Skeletal muscle tissue (tissue), 4 donors: Measurements from ENCODE around the gene CTIF. TPM values are rescaled to one million over a fixed set of nuclear protein-coding genes. Genes with fewer than 3 reads are reported as not detected.

Source experiments
- H3K27ac ChIP-seq: one replicate; pipeline ENCODE4 v1.7.0; 2013; ENCODE audit warnings: mild to moderate bottlenecking, low read depth, low read length, inconsistent platforms
- H3K27me3 ChIP-seq, 3 donors: one replicate each; pipeline ENCODE4 v1.7.0; 2013; ENCODE audit warnings: low read length in 3 of 3; ENCODE audit not compliant: control insufficient read depth in 3 of 3, insufficient read depth in 3 of 3
- H3K36me3 ChIP-seq, 3 donors: one replicate each; pipeline ENCODE4 v1.7.0; 2013; ENCODE audit warnings: low read length in 3 of 3; ENCODE audit not compliant: control insufficient read depth in 3 of 3, insufficient read depth in 3 of 3
- H3K4me1 ChIP-seq, 3 donors: one replicate each; pipeline ENCODE4 v1.7.0; 2013; ENCODE audit warnings: low read length in 3 of 3, mild to moderate bottlenecking in 3 of 3; ENCODE audit not compliant: control insufficient read depth in 3 of 3, insufficient read depth in 3 of 3
- H3K4me3 ChIP-seq, 3 donors: one replicate each; pipeline ENCODE4 v1.7.0; 2013; ENCODE audit warnings: low read length in 3 of 3
- H3K9ac ChIP-seq, 3 donors: one replicate each; pipeline ENCODE4 v1.7.0; 2013; ENCODE audit warnings: low read length in 3 of 3, mild to moderate bottlenecking in 3 of 3, moderate library complexity in 2 of 3, low read depth in 1 of 3
- H3K9me3 ChIP-seq, 3 donors: one replicate each; pipeline ENCODE4 v1.7.0; 2013; ENCODE audit warnings: low read length in 3 of 3; ENCODE audit not compliant: control insufficient read depth in 3 of 3
- total RNA-seq: library from RNA; depleted of rRNA; stranded (reverse); fragments of >200 nt; gene quantifications from one replicate; pipeline ENCODE4 v1.2.3, GENCODE V29; 2014
- donor health status: Osteomylitis.

The CTIF gene
- total RNA-seq, 1 donor from 2014 or later = 16.7 TPM

DNA sequence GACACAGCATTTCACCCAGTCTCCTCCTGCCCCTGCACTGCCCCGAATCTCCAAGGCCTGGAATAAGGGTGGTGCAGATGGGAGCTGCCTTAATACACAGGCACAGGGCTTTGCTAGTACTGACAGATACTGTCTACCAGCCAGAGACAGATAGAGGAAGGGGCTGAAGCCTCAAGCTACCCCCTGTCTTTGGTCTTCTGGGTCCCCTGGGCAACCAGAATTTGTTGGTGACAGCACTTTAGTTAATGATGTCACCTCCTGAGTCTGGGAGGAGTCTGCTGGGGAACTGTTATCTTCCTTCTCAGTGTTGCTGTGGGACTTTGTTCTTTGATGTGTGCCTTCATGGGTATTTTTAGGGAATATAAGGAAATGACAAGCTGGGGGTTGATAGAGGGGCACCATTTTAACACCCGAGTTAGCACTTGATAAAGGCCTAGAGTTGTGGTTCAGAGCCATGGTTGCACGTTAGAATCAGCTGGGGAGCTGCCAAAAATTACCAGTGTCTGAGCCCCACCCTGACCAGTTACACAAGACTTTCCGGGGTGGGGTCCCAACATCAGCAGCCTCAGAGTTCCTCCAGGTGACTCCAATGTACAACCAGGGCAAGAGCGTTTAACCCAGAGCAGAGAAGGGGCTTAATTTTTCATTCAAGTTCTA, 275.1 kb downstream of the CTIF start:
- peaks cover 0 to 12% (median 10%) of the 10 kb centered on the region in 3 donors for H3K4me1 ChIP-seq
- H3K36me3 ChIP-seq = peaks cover 3 to 9% (median 5%) of the 10 kb centered on the region in 3 donors
- H3K9ac ChIP-seq = no peak overlapping the region
- no peak overlapping the region for H3K27ac ChIP-seq
- H3K4me3 ChIP-seq = no peak overlapping the region
- H3K9me3 ChIP-seq = no peaks in the 10 kb centered on the region
- H3K27me3 ChIP-seq = no peaks in the 10 kb centered on the region

DNA sequence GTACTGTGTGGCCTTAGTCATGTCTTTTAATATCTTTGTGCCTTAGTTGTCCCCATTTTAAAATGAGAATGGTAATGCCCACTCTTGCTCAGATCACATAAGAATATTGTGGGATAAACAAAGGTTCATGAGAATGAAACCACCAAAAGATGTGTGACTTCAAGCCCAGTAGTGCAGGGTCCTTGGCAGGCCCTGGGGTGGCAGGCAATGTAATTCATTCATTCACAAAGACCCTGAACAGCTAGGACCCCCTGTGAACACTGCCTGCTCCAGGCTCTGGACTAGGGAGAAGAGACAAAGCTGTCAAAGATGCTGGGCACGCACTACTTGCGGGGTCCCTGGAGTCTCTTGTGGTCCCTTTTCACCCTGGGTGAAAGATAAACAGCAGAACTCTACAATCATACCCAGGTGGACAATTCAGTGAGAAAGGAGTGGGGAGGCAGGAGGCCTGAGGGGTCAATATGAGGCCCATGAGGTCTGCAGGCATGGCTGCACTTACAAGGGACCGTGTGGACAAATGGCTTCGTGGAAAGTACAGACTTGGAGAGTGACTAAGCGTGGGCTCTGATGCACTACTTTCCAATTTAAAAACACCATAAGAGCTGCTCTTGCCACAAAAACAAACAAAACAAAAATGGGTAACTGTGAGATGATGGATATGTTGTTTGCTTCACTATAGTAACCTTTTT, 275.8 kb downstream of the CTIF start:
- peaks cover 0 to 18% (median 16%) of the 10 kb centered on the region in 3 donors for H3K4me1 ChIP-seq
- no peak overlapping the region for H3K4me3 ChIP-seq
- H3K9me3 ChIP-seq = no peaks in the 10 kb centered on the region
- no peaks in the 10 kb centered on the region for H3K27me3 ChIP-seq
- H3K27ac ChIP-seq = no peak overlapping the region
- peaks cover 5 to 9% (median 6%) of the 10 kb centered on the region in 3 donors for H3K36me3 ChIP-seq
- no peak overlapping the region for H3K9ac ChIP-seq

DNA sequence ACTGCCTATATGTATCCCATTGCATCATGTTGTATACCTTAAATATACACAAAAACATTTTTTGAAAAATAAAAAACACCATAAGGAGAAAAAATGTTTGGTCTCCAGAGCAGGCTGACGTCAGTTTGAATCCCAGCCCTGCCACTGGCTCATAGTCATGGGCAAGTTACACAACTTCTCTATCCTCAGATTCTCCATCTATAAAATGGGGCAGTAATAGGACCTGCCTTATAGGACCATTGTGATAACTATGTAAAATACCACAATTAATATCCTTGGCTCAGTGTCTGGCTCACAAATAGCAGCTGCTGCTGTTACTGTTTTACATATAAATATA, 276.3 kb downstream of the CTIF start:
- H3K4me1 ChIP-seq = peaks cover 0 to 23% (median 22%) of the 10 kb centered on the region in 3 donors
- no peaks in the 10 kb centered on the region for H3K9me3 ChIP-seq
- peaks cover 5 to 9% (median 6%) of the 10 kb centered on the region in 3 donors for H3K36me3 ChIP-seq
- H3K4me3 ChIP-seq = no peak overlapping the region
- no peaks in the 10 kb centered on the region for H3K27me3 ChIP-seq
- no peak overlapping the region for H3K9ac ChIP-seq
- H3K27ac ChIP-seq = no peak overlapping the region

DNA sequence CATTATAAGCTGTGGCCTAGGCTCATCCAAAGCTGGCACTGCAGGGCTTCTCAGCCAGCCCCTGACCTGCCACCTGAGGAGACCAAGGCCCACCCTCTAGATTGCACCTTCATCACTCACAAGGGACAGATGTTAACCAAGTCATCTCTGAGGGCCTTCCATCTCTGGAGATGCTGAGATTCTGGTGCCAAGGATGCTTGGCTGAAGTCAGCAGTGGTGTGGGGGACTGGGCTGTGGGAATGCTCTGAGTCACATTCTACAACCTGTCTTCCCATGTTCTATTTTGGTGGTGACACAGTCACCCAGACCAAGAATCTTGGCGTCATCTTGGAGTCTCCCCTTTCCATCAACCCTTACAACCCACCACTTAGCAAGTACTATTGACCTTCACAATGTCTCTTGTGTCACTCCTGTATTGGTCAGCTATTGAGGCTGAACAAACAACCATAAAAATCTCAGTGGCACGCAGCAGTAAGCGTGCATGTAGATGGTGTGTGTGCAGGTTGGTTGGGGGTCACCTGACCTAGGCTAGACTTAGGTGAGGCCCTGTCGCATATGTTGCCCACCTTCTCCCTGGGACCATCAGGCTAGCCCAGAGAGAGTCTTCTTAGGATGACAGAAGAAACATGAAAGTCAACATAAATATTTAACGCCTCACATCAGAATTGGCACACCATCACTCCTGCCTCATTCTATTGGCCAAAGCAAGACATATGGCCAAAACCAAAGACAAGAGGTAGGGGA, 276.9 kb downstream of the CTIF start:
- no peak overlapping the region for H3K9ac ChIP-seq
- no peak overlapping the region for H3K27ac ChIP-seq
- H3K4me3 ChIP-seq = no peak overlapping the region
- no peaks in the 10 kb centered on the region for H3K9me3 ChIP-seq
- peaks cover 5 to 9% (median 6%) of the 10 kb centered on the region in 3 donors for H3K36me3 ChIP-seq
- no peaks in the 10 kb centered on the region for H3K27me3 ChIP-seq
- peaks cover 0 to 28% (median 22%) of the 10 kb centered on the region in 3 donors for H3K4me1 ChIP-seq

DNA sequence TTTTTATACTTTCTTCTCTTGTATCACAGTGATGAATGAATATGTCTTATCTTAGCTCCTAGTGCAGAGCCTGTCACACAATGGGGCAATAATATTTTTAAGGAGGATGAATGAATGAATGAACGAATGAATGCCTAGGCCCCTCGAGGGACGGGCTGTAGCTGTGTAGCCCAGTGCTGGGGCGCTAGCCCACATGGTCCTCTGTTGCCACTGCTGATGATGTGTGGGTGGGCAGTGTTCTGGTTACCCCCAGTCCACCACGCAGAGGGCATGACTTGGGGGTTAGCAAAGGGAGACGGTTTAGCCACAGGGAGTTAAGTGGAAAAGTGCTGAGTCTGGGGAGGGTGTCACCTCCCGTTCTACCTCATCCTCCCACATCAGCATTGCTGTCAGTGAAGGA, 277.7 kb downstream of the CTIF start:
- Histone ChIP-seq H3K9ac (no peak overlapping the region), H3K4me1 (peaks cover 0 to 28% (median 22%) of the 10 kb centered on the region in 3 donors), H3K4me3 (no peak overlapping the region), H3K27ac (no peak overlapping the region), H3K36me3 (peaks cover 5 to 9% (median 8%) of the 10 kb centered on the region in 3 donors), H3K27me3 (no peaks in the 10 kb centered on the region), H3K9me3 (no peaks in the 10 kb centered on the region)

DNA sequence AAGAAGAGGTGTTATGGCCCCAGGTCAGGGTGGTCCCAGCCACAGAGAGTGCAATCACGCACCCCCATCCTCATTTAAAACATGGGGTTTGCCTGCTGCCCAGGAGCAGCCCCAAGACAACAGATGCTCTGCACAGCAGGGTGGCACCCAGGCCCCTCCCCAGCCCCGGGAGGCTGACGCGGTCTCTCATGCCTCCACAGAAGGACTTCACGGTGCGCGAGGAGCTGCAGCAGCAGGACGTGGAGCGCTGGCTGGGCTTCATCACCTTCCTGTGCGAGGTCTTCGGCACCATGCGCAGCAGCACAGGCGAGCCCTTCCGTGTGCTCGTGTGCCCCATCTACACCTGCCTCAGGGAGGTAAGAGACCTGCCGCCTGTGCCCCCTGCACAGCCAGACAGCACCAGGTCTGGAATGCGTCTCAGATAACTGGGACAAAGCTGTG, 278.2 kb downstream of the CTIF start:
- H3K9me3 ChIP-seq = no peaks in the 10 kb centered on the region
- no peaks in the 10 kb centered on the region for H3K27me3 ChIP-seq
- H3K4me3 ChIP-seq = no peak overlapping the region
- H3K36me3 ChIP-seq = peaks cover 5 to 9% (median 8%) of the 10 kb centered on the region in 3 donors
- peaks cover 0 to 28% (median 22%) of the 10 kb centered on the region in 3 donors for H3K4me1 ChIP-seq
- H3K9ac ChIP-seq = no peak overlapping the region
- H3K27ac ChIP-seq = no peak overlapping the region

DNA sequence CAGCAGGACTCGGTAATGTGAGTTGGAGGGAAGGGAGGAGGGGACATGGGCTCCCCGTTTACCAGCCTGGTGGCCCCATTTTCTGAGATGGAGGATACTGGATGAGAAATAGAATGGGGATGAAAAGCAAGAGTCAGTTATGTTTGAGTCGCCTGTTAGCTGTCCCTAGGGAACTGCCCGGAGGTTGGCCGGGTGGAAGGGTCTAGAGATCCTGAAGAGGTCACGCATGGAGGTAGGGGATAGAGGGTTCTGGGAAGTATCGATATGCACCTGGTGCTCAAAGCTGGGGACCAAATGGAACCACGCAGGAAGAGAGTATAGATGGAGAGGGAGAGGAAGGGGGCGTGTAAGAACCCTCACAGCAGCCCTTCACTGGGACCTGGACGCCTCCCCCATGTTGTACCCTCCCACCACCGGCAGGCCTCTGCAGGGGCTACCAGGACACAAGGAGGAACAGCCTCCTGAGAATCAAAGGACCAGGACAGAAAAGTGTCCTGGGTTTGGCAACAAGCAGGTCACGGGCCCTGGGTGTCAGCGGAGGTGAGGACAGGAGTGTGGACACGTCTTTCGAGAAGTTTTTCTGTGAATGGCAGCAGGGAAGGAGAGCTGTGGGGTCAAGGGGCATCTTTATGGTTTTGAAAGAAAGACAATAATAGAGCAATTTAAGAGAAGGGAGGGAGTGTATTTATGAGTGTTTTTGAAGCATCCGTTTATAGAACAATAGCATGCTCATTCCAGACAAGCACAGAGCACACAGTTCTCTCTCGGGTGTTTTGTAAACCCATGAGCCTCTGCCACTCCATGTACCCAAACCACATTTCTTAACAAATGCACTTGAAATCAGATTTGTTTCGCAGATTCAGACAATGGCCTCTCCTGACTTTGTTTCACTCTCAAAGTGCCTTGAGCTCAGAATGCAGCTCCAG, 279.8 kb downstream of the CTIF start:
- no peaks in the 10 kb centered on the region for H3K9me3 ChIP-seq
- H3K36me3 ChIP-seq = peaks cover 5 to 9% (median 8%) of the 10 kb centered on the region in 3 donors
- no peaks in the 10 kb centered on the region for H3K27me3 ChIP-seq
- H3K27ac ChIP-seq = no peak overlapping the region
- H3K9ac ChIP-seq = no peak overlapping the region
- H3K4me1 ChIP-seq = peaks cover 0 to 28% (median 22%) of the 10 kb centered on the region in 3 donors
- no peak overlapping the region for H3K4me3 ChIP-seq

DNA sequence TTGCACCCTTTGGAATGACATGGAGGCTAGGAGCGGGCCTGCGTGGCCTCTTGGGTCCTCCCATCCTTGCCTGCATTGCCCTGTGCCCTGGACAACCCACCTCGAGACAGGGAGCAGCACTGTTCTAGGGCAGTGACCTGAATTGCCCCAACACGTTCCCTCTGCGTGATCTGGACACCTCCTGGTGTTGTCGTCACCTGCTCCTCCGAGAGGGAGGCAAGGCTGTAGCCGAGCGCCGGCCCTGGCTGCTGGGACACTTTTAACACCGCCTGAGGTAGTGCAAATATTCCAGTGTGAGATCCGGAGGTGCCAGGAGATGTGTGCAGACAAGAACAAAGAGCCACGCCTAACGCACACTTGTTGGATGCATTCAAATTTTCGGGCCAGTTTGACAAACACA, 280.4 kb downstream of the CTIF start:
- Histone ChIP-seq H3K27ac (no peak overlapping the region), H3K4me3 (no peak overlapping the region), H3K36me3 (peaks cover 5 to 9% (median 8%) of the 10 kb centered on the region in 3 donors), H3K27me3 (no peaks in the 10 kb centered on the region), H3K9ac (no peak overlapping the region), H3K4me1 (peaks cover 0 to 25% (median 22%) of the 10 kb centered on the region in 3 donors), H3K9me3 (no peaks in the 10 kb centered on the region)

DNA sequence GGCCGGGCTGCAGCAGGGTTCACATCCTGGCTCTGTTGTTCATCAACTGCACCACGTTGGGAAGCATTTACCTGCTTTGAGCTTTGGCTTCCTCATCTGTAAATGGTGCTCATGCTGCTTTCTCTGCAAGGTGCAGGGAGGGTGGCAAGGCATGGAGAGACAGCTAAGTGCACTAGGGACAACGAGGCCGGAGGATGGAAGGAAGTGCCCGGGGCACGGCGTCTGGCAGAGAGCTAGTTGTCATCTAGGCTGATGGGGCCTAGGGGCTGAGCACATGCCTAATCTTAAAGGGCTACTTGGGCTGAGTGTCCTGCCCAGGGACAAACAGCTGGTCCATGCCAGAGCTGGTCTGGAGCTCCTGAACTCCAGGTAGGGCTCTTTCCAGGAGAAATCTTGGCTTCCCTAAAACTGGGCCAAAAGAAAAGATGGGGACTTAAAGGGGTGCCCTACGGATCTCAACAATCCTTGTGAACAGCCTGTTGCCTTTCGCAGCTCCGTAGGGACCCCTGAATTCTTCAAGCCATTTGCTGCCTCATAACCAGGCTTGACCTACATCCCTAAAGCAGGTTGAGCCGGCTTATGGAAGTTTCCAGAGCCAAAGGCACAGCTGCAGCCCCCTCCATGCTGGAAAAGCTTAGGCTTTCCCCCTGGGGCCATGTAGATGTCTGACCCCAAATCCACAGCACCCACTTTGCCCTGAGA, 281.1 kb downstream of the CTIF start:
- no peaks in the 10 kb centered on the region for H3K27me3 ChIP-seq
- H3K36me3 ChIP-seq = peaks cover 5 to 9% (median 8%) of the 10 kb centered on the region in 3 donors

More for the DNA sequence above, 281.1 kb downstream of the CTIF start:
- no peak overlapping the region for H3K4me3 ChIP-seq
- peaks cover 0 to 23% (median 20%) of the 10 kb centered on the region in 3 donors for H3K4me1 ChIP-seq
- H3K9me3 ChIP-seq = no peaks in the 10 kb centered on the region
- no peak overlapping the region for H3K27ac ChIP-seq
- H3K9ac ChIP-seq = no peak overlapping the region
